ENCODE data around the gene PLCL2. TPM values are rescaled to one million over a fixed set of nuclear protein-coding genes. Genes with fewer than 3 reads are reported as not detected.

PLCL2 gene
- polyA plus RNA-seq, 6 donors from 2014 or later, result 65.7 to 92.7 (median 69.1) TPM

GRCh38 chr3:17132286-17133115 is 247.7 kb downstream of the PLCL2 start:
- ATAC-seq (ENCODE audit: low read depth in 2 of 2) (no peak), DNase-seq (no peak)
- no peaks in the 10 kb centered on the region for H3K4me1 Mint-ChIP-seq
- no peaks in the 10 kb centered on the region for H3K27me3 Mint-ChIP-seq
- peaks cover 5 to 28% (median 12%) of the 10 kb centered on the region in 7 donors for H3K9me3 Mint-ChIP-seq
- peak overlapping the region in 1 of 6 donors; percentile 69 for H3K27ac Mint-ChIP-seq
- H3K4me3 Mint-ChIP-seq, result peak overlapping the region in 1 of 8 donors; percentile 25
- H3K36me3 Mint-ChIP-seq, result peaks cover under 1 to 21% of the 10 kb centered on the region in 2 donors

- peak overlapping the region in 1 of 6 donors; percentile 54 for H3K27ac Mint-ChIP-seq
Observed at GRCh38 chr3:17133632-17134545, 249.1 kb downstream of the PLCL2 start.

GRCh38 chr3:17135696-17136095 is 250.9 kb downstream of the PLCL2 start:
- Mint-ChIP-seq H3K9me3 (peaks cover 0 to 12% (median 2%) of the 10 kb centered on the region in 7 donors), H3K36me3 (peaks cover 0 to 12% of the 10 kb centered on the region in 2 donors), H3K27ac (no peak overlapping the region), H3K27me3 (peaks cover 0 to 7% (median 5%) of the 10 kb centered on the region in 3 donors), H3K4me1 (peaks cover 0 to 14% (median 4%) of the 10 kb centered on the region in 3 donors), H3K4me3 (no peak overlapping the region)
- ATAC-seq (ENCODE audit: low read depth in 2 of 2), result no peak
- no peak for DNase-seq

More at GRCh38 chr3:17133632-17134545, 249.1 kb downstream of the PLCL2 start:
- H3K4me1 Mint-ChIP-seq, result peaks cover 0 to 3% (median 0%) of the 10 kb centered on the region in 3 donors
- peaks cover 0 to 17% (median 3%) of the 10 kb centered on the region in 7 donors for H3K9me3 Mint-ChIP-seq
- no peak for DNase-seq
- peaks cover 0 to 12% of the 10 kb centered on the region in 2 donors for H3K36me3 Mint-ChIP-seq
- no peaks in the 10 kb centered on the region for H3K27me3 Mint-ChIP-seq
- no peak overlapping the region for H3K4me3 Mint-ChIP-seq
- ATAC-seq (ENCODE audit: low read depth in 2 of 2), result no peak

DNA sequence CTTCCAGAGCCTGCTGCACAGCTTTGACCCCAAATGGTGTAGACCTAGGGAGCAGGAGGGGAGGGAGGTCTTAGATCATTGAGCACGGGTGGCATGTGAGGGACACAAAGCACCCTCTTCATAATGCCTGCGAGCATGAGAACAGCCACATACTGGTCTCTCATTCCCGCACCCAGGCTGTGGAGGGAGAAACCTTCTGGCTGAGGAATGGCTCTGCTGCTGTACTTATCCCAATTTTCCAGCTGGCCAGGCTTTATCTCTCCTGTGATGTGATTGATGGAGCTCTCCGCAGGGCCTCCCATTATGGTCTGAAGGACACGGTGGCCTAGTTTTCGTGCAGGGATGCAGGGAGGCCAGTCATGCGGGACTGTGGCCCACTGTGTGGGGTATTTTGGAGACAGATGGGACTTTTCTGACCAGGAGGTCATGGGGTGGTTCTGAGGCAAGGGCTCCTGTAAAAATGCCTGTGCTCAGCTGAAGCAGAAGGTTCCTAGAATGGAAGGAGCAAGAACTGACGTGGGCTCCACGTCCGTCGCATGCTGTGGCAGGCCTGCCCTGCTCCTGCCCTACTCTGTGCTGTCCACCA is 251.5 kb downstream of the PLCL2 start:
- peaks cover 0 to 10% (median 2%) of the 10 kb centered on the region in 7 donors for H3K9me3 Mint-ChIP-seq
- H3K27ac Mint-ChIP-seq, result no peak overlapping the region
- H3K4me3 Mint-ChIP-seq, result no peak overlapping the region
- peaks cover 0 to 15% (median 4%) of the 10 kb centered on the region in 3 donors for H3K4me1 Mint-ChIP-seq
- H3K27me3 Mint-ChIP-seq, result peaks cover 0 to 8% (median 5%) of the 10 kb centered on the region in 3 donors
- no peak for DNase-seq
- no peak for ATAC-seq (ENCODE audit: low read depth in 2 of 2)
- H3K36me3 Mint-ChIP-seq, result peaks cover 0 to 12% of the 10 kb centered on the region in 2 donors

DNA sequence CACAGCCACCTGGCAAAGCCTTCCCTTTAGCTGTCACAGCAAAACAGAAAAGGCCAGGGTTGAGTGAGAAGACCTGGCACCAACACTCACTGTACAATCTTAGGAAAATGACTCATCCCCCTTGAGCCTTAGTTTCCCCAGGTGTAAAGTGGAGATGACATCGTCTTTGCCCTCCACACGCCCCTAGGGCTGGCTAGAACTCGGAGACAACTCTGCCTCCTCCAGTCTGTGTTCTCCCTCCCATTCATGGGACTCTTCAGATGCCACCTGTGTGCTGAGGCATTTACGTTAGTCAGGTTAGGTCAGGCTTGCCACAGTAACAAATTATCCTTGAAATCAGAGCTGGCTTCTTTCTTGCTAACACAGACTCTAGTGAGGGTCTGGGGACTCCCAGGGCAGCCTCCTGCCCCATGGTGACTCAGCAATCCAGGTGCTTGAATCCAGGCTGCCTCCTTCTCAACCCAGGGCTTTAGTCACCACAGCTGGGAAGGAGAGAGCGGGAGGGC is 252.6 kb downstream of the PLCL2 start:
- Mint-ChIP-seq H3K4me3 (no peak overlapping the region), H3K36me3 (peaks cover 0 to 12% of the 10 kb centered on the region in 2 donors), H3K27me3 (peaks cover 0 to 8% (median 5%) of the 10 kb centered on the region in 3 donors), H3K9me3 (peaks cover 0 to 10% (median 2%) of the 10 kb centered on the region in 7 donors), H3K27ac (no peak overlapping the region), H3K4me1 (peaks cover 0 to 15% (median 4%) of the 10 kb centered on the region in 3 donors)
- ATAC-seq (ENCODE audit: low read depth in 2 of 2), result no peak
- no peak for DNase-seq

DNA sequence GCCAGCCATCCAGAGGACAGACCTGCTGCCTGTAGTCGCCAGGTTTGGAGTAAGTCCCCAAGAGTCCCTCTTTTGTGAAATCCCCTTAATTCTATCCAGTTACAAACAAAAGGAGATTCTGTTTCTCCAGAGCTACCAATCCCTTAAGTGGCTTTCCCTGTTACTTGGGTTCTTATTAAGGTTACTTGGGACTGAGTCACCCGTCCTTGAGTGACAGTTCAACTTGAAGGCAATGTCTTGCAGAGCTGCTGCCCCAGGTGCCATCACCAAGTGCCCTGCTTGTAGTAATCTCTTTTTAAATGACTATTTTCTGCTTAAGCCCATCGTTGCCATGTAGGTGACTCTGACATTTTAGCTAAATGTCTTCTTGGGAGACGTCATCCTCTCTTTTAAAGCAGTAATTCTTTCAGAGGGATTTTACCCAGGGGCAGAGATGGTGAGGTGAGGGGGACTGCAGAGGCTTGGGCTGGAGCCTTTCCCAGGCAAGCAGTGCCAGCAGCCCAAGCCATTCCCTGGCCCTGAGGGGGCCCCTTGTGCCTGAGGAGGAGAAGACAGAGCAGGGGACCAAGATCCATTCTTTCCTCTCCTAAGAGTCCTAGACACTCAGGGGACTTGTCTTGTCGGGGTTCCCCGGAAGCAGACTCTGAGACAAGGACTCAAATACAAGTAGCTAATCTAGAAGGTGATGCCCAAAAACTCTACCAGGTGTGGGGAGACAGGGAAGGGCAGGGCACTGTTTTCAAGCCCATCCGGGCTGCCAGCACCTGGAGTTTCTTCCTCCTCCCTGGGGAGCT is 253.7 kb downstream of the PLCL2 start:
- ATAC-seq (ENCODE audit: low read depth in 2 of 2), result no peak
- Mint-ChIP-seq H3K36me3 (peaks cover 0 to 12% of the 10 kb centered on the region in 2 donors), H3K4me3 (no peak overlapping the region), H3K9me3 (peaks cover 0 to 10% (median 2%) of the 10 kb centered on the region in 7 donors), H3K27ac (peak overlapping the region in 1 of 6 donors; percentile 74), H3K27me3 (peaks cover 0 to 8% (median 5%) of the 10 kb centered on the region in 3 donors), H3K4me1 (peaks cover 0 to 15% (median 4%) of the 10 kb centered on the region in 3 donors)
- no peak for DNase-seq

Measured in naive B cell (primary cell).